ENCODE data around the gene ST6GALNAC3.

- TF ChIP-seq CTCF (IDR thresholded peaks at IDR 0.05) (no peak), ZFX (IDR thresholded peaks at IDR 0.05; ENCODE audit: borderline replicate concordance) (no peak)
Measured at GRCh38 chr1:76128096-76128495, 53.5 kb downstream of the ST6GALNAC3 start.

Data from 22Rv1 (cell line).